K562 (cell line): ENCODE results near the gene BLM. TPM values are rescaled to one million over a fixed set of nuclear protein-coding genes. Genes with fewer than 3 reads are reported as not detected.

Source experiments
- ATF7 ChIP-seq: fragments of 450-650 bp; IDR thresholded peaks from 2 replicates; pipeline ENCODE4 v1.7.1; 2014; ENCODE audit warnings: mild to moderate bottlenecking, moderate library complexity
- CHD7 ChIP-seq: fragments of 200-600 bp; sonication (generic); IDR thresholded peaks from one replicate; pipeline ENCODE4 v1.6.1; 2012; ENCODE audit warnings: mild to moderate bottlenecking, low read depth, low read length, inconsistent platforms
- CREB1 ChIP-seq, 2 experiments: sonication (generic) in 1 of 2; formaldehyde crosslinking in 1 of 2; IDR thresholded peaks; 2 replicates each; pipeline versions ENCODE4 v1.6.1 to v1.8.0; 2012 to 2022; ENCODE audit warnings: inconsistent platforms in 1 of 2, mild to moderate bottlenecking in 1 of 2, missing genetic modification reagents in 1 of 2, moderate library complexity in 1 of 2
- GTF2A2 ChIP-seq: IDR thresholded peaks from 2 replicates; pipeline ENCODE4 v1.6.1; 2016; ENCODE audit warnings: mild to moderate bottlenecking, missing genetic modification characterization, missing compliant biosample characterization
- ZNF584 ChIP-seq: fragments of 200-800 bp; sonication (Bioruptor generic); IDR thresholded peaks from 2 replicates; pipeline ENCODE4 v1.6.1; 2016; ENCODE audit warnings: low read depth, mild to moderate bottlenecking, missing genetic modification characterization, missing compliant biosample characterization
- polyA plus RNA-seq, 8 experiments: library from polyadenylated mRNA; depleted of rRNA in 4 of 8; stranded (reverse) in 5 of 8; unstranded in 3 of 8; fragments of >200 nt; fragmentation: Nextera tagmentation in 2 of 8; fragmentation: Illumina TruSeq in 1 of 8; extraction: Ambion mirVana in 2 of 8; extraction: Trizol in 1 of 8; gene quantifications; 2 replicates each; pipeline versions ENCODE4 v1.2.1 to v1.2.3, GENCODE V29; 2011 to 2014; ENCODE audit warnings: inconsistent platforms in 1 of 8, missing spikeins in 1 of 8
- total RNA-seq, 7 experiments: library from RNA; depleted of rRNA in 6 of 7; stranded (reverse); fragments of >200 nt in 6 of 7; fragmentation: Illumina TruSeq in 2 of 7; extraction: Trizol in 2 of 7; gene quantifications; 2 replicates each; pipeline versions ENCODE4 v1.2.1 to v1.2.3, GENCODE V29; 2011 to 2021; ENCODE audit warnings: low replicate concordance in 1 of 7

BLM gene
- total and polyA plus RNA-seq, 9 of the 15 experiments (the other 6 are each of a cell fraction or from before 2014, with no cell fraction given), result 21.0 to 56.0 (median 43.9) TPM

GRCh38 chr15:90812958-90813265 lies 95.8 kb downstream of the BLM start (continued):
- no peak for TF ChIP-seq CHD7
- TF ChIP-seq ATF7, result no peak
- no peak for TF ChIP-seq GTF2A2
- TF ChIP-seq ZNF584 (CRISPR knock-in tag), result no peak
- TF ChIP-seq CREB1 (IDR thresholded peaks at IDR 0.05), result no peak
- no peak for TF ChIP-seq CREB1 (CRISPR knock-in tag; IDR thresholded peaks at IDR 0.05)
